ENCODE measurements around the gene KL. TPM values are rescaled to one million over a fixed set of nuclear protein-coding genes. Genes with fewer than 3 reads are reported as not detected.

Gene KL
- total RNA-seq, 1 experiment from 2014 or later, result not detected

DNA sequence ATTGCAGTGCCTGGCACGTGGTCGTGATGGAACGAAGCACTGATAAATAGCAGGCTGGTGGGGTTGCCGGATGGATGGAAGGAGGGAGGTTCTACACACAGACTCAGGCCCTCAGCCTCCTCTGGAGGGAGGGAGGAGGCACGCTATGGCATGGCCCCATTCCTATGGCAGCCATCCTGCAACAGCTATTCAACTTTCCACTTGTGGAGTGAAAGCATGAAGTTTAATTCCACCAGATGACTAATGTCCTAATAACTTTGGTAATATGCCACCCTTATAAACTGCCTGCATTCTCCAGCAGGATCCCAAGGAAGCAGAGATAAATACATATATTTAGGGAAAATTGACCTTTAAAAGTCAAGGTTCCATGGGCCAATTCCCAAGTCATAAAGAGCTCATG lies 92.4 kb downstream of the KL start:
- CTCF ChIA-PET, result no interaction called here

DNA sequence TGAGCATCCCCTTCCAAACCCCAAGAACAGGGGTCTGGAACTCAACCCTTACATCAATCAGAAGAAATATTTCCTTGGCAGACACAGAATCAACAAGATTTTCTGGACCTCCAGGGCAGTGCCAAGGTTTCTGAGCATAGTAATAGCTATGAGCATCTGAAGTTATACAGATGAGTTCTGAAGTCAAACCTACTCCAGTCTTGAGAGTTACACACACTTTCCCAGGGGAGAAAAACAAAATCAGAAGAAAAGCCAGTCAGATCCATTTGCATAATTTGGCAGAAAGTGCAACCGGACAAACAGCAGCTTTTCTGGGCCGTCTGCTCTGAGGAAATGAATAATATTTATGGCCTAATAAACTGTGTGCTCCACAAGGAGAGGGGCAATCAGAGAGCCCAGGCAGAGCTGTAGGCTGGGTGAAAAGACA lies 93.1 kb downstream of the KL start:
- no TSS peak for BruUV-seq (replicated peaks)
- TF ChIP-seq, protein P1, sequence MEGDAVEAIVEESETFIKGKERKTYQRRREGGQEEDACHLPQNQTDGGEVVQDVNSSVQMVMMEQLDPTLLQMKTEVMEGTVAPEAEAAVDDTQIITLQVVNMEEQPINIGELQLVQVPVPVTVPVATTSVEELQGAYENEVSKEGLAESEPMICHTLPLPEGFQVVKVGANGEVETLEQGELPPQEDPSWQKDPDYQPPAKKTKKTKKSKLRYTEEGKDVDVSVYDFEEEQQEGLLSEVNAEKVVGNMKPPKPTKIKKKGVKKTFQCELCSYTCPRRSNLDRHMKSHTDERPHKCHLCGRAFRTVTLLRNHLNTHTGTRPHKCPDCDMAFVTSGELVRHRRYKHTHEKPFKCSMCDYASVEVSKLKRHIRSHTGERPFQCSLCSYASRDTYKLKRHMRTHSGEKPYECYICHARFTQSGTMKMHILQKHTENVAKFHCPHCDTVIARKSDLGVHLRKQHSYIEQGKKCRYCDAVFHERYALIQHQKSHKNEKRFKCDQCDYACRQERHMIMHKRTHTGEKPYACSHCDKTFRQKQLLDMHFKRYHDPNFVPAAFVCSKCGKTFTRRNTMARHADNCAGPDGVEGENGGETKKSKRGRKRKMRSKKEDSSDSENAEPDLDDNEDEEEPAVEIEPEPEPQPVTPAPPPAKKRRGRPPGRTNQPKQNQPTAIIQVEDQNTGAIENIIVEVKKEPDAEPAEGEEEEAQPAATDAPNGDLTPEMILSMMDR (IDR thresholded peaks at IDR 0.05; ENCODE audit: unreplicated experiment), result no peak
- CTCF ChIA-PET, result interaction anchor here (0.8 to 1.4 kb wide), 3 partner anchors 11 to 522 kb away, joined by 3 to 5 read pairs (median 4); no protein-coding TSS in a partner anchor

More for the DNA sequence above, 92.4 kb downstream of the KL start:
- Mint-ChIP-seq H3K27me3 (ENCODE audit: insufficient read depth, unreplicated experiment) (no peaks in the 10 kb centered on the region), H3K27ac (ENCODE audit: low read depth, unreplicated experiment) (no peak overlapping the region), H3K9me3 (ENCODE audit: unreplicated experiment) (no peaks in the 10 kb centered on the region), H3K4me3 (ENCODE audit: unreplicated experiment) (no peak overlapping the region), H3K4me1 (ENCODE audit: insufficient read depth, unreplicated experiment) (no peaks in the 10 kb centered on the region), H3K36me3 (ENCODE audit: insufficient read depth, unreplicated experiment) (peaks cover 94% of the 10 kb centered on the region)
- BruUV-seq (replicated peaks), result no TSS peak
- TF ChIP-seq, protein P1 (IDR thresholded peaks at IDR 0.05; ENCODE audit: unreplicated experiment), result no peak
- POLR2A ChIA-PET, result interaction anchor here (1.8 kb wide), 1 partner anchor 10 kb away, joined by 5 read pairs; no protein-coding TSS in a partner anchor
- no peak for DNase-seq (ENCODE audit: unreplicated experiment)
- intact Hi-C loops (cut with micrococcal nuclease), result no loop called here

DNA sequence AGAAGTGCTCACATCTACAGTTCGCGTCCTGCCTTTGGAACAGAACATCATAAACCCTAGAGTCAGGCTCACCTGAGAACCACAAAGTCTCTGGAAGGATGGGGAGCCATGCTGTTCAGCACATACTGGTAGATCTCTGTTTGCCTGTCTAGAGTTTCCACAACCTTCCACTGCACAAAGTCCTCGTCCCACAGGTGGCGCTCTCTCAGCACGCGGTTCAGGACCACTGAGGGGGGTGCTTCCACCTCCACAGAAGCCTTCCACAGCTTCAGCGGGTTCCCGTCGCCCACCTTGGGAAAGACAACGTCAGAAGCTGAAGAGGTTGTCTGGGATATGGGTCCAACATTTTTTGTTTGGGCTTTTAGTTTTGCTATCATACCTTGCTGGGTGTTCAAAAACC lies 93.6 kb downstream of the KL start:
- ChIA-PET CTCF (interaction anchor here (0.7 to 1.4 kb wide), 4 partner anchors 11 to 1387 kb away, joined by 3 to 5 read pairs (median 4); no protein-coding TSS in a partner anchor), POLR2A (interaction anchor here (1.8 kb wide), 1 partner anchor 9 kb away, joined by 5 read pairs; no protein-coding TSS in a partner anchor)
- H3K27me3 Mint-ChIP-seq (ENCODE audit: insufficient read depth, unreplicated experiment), result no peaks in the 10 kb centered on the region
- TF ChIP-seq, protein P1 (IDR thresholded peaks at IDR 0.05; ENCODE audit: unreplicated experiment), result no peak
- intact Hi-C loops (cut with micrococcal nuclease), result no loop called here
- peaks cover 94% of the 10 kb centered on the region for H3K36me3 Mint-ChIP-seq (ENCODE audit: insufficient read depth, unreplicated experiment)
- no peak for DNase-seq (ENCODE audit: unreplicated experiment)
- H3K27ac Mint-ChIP-seq (ENCODE audit: low read depth, unreplicated experiment), result peak overlapping the region; percentile 19
- H3K9me3 Mint-ChIP-seq (ENCODE audit: unreplicated experiment), result no peaks in the 10 kb centered on the region
- BruUV-seq (replicated peaks), result no TSS peak
- no peaks in the 10 kb centered on the region for H3K4me1 Mint-ChIP-seq (ENCODE audit: insufficient read depth, unreplicated experiment)
- no peak overlapping the region for H3K4me3 Mint-ChIP-seq (ENCODE audit: unreplicated experiment)

More for the DNA sequence above, 93.1 kb downstream of the KL start:
- peak overlapping the region; percentile 19 for H3K27ac Mint-ChIP-seq (ENCODE audit: low read depth, unreplicated experiment)
- no peak overlapping the region for H3K4me3 Mint-ChIP-seq (ENCODE audit: unreplicated experiment)
- H3K4me1 Mint-ChIP-seq (ENCODE audit: insufficient read depth, unreplicated experiment), result no peaks in the 10 kb centered on the region
- POLR2A ChIA-PET, result interaction anchor here (1.8 kb wide), 1 partner anchor 9 kb away, joined by 5 read pairs; no protein-coding TSS in a partner anchor
- peaks cover 94% of the 10 kb centered on the region for H3K36me3 Mint-ChIP-seq (ENCODE audit: insufficient read depth, unreplicated experiment)
- no peak for DNase-seq (ENCODE audit: unreplicated experiment)
- no peaks in the 10 kb centered on the region for H3K27me3 Mint-ChIP-seq (ENCODE audit: insufficient read depth, unreplicated experiment)
- no peaks in the 10 kb centered on the region for H3K9me3 Mint-ChIP-seq (ENCODE audit: unreplicated experiment)
- intact Hi-C loops (cut with micrococcal nuclease), result no loop called here

DNA sequence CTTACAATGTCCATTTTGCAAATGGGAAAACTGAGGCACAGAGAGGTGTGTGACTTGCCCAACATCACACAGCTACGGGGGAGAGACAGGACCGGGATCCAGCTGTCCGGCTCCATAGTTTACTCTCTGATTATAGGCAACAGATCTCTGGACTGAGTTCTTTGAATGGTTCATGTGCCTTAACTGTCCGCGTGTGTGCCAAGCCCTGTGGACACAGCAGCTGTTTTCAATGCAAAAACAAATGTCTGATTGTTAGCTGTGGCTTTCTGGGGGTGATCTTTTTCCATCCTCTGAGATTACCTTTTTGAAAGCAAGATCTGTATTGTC lies 94.1 kb downstream of the KL start:
- BruUV-seq (replicated peaks), result no TSS peak
- Mint-ChIP-seq H3K4me1 (ENCODE audit: insufficient read depth, unreplicated experiment) (no peaks in the 10 kb centered on the region), H3K27me3 (ENCODE audit: insufficient read depth, unreplicated experiment) (no peaks in the 10 kb centered on the region), H3K4me3 (ENCODE audit: unreplicated experiment) (no peak overlapping the region), H3K9me3 (ENCODE audit: unreplicated experiment) (no peaks in the 10 kb centered on the region), H3K36me3 (ENCODE audit: insufficient read depth, unreplicated experiment) (peaks cover 93% of the 10 kb centered on the region), H3K27ac (ENCODE audit: low read depth, unreplicated experiment) (peak overlapping the region; percentile 67)
- POLR2A ChIA-PET, result no interaction called here
- CTCF ChIA-PET, result interaction anchor here (0.5 to 1.4 kb wide), 5 partner anchors 12 to 1387 kb away, joined by 3 to 5 read pairs (median 4); no protein-coding TSS in a partner anchor
- TF ChIP-seq, protein P1 (IDR thresholded peaks at IDR 0.05; ENCODE audit: unreplicated experiment), result no peak
- intact Hi-C loops (cut with micrococcal nuclease), result no loop called here
- no peak for DNase-seq (ENCODE audit: unreplicated experiment)

All from MCF 10A (cell line).